GM06990 (cell line): Measurements from ENCODE around the gene RTL10.

Experiments used
- DNase-seq: peaks from one replicate; pipeline ENCODE4 v3.0.0-alpha.2; 2011; ENCODE audit not compliant: insufficient read length; ENCODE audit errors: extremely low read depth
- H3K27me3 ChIP-seq: replicated peaks from 2 replicates; pipeline ENCODE4 v1.6.0; 2011; ENCODE audit warnings: low read length; ENCODE audit not compliant: control insufficient read depth, insufficient read depth
- H3K36me3 ChIP-seq: 2 replicates; pipeline ENCODE4 v1.5.1; 2011; ENCODE audit warnings: low read length; ENCODE audit not compliant: control insufficient read depth, insufficient read depth
- H3K4me3 ChIP-seq: replicated peaks from 2 replicates; pipeline ENCODE4 v1.5.1; 2011; ENCODE audit warnings: low read depth, mild to moderate bottlenecking, control low read depth, low read length
- CTCF ChIP-seq: IDR thresholded peaks from 2 replicates; pipeline ENCODE4 v1.5.1; 2011; ENCODE audit warnings: low read length, control low read depth, mild to moderate bottlenecking, inconsistent platforms; ENCODE audit not compliant: insufficient read depth, poor library complexity, severe bottlenecking

Gene RTL10

GRCh38 chr22:19864538-19865106, 9.9 kb upstream of the RTL10 start:
- DNase-seq = no peak
- Histone ChIP-seq H3K4me3 (no peak overlapping the region), H3K36me3 (no peaks in the 10 kb centered on the region), H3K27me3 (no peaks in the 10 kb centered on the region)
- no peak for TF ChIP-seq CTCF

- no peak for DNase-seq
- TF ChIP-seq CTCF = no peak
- no peak overlapping the region for H3K4me3 ChIP-seq
- no peaks in the 10 kb centered on the region for H3K36me3 ChIP-seq
- H3K27me3 ChIP-seq = no peaks in the 10 kb centered on the region
These were observed 8.9 kb upstream of the RTL10 start for GRCh38 chr22:19863571-19863970.

GRCh38 chr22:19862619-19863246, 8.1 kb upstream of the RTL10 start:
- DNase-seq = no peak
- H3K27me3 ChIP-seq = no peaks in the 10 kb centered on the region
- no peak for TF ChIP-seq CTCF
- no peaks in the 10 kb centered on the region for H3K36me3 ChIP-seq
- no peak overlapping the region for H3K4me3 ChIP-seq

GRCh38 chr22:19859861-19860510, 5.3 kb upstream of the RTL10 start:
- H3K4me3 ChIP-seq = no peak overlapping the region
- H3K36me3 ChIP-seq = no peaks in the 10 kb centered on the region
- no peak for TF ChIP-seq CTCF
- DNase-seq = no peak
- H3K27me3 ChIP-seq = no peaks in the 10 kb centered on the region

GRCh38 chr22:19857382-19857781, 2.7 kb upstream of the RTL10 start:
- DNase-seq = no peak
- TF ChIP-seq CTCF = no peak
- Histone ChIP-seq H3K27me3 (no peaks in the 10 kb centered on the region), H3K36me3 (no peaks in the 10 kb centered on the region), H3K4me3 (no peak overlapping the region)
